GM12878 (cell line): ENCODE data around the gene GGT5. TPM values are rescaled to one million over a fixed set of nuclear protein-coding genes. Genes with fewer than 3 reads are reported as not detected.

ENCODE experiments used
- ATAC-seq: fragments of 200-7000 bp; cut with Tn5 transposase; 3 replicates; pipeline ENCODE4 v1.9.1; 2020; ENCODE audit warnings: mild to moderate bottlenecking, moderate library complexity
- BruUV-seq: library from RNA; stranded (reverse); fragments of 400-500 nt; replicated peaks from 2 replicates; lab custom pipeline; 2021; lab: Mats Ljungman, UMichigan
- CTCF ChIA-PET: fragments of 300-600 bp; sonication (Branson Sonifier 250); formaldehyde crosslinking; extraction: SDS; loops from one replicate; lab custom pipeline; 2021; ENCODE audit warnings: inconsistent platforms; lab: Yijun Ruan, JAX
- POLR2A ChIA-PET: fragments of 350-600 bp; formaldehyde crosslinking; extraction: SDS; loops from one replicate; lab custom pipeline; 2021; ENCODE audit warnings: inconsistent platforms; lab: Charles Lee
- RAD21 ChIA-PET: fragments of 300-600 bp; sonication (Branson Sonifier 250); formaldehyde crosslinking; loops from one replicate; lab custom pipeline; 2023; ENCODE audit warnings: antibody characterized with exemption; ENCODE audit not compliant: unreplicated experiment; lab: Charles Lee
- SMC1A ChIA-PET: fragments of 300-600 bp; sonication (Branson Sonifier 250); formaldehyde crosslinking; loops from one replicate; lab custom pipeline; 2023; ENCODE audit not compliant: unreplicated experiment, uncharacterized antibody; lab: Charles Lee
- DNase-seq: peaks from one replicate; pipeline ENCODE4 v3.0.0-alpha.2; 2011; ENCODE audit warnings: low read depth, low spot score
- FAIRE-seq: peaks from 3 replicates; lab custom pipeline; 2011; peaks lifted over from hg19 to GRCh38; lab: Jason Lieb, UNC
- H2AFZ ChIP-seq: 2 replicates; pipeline ENCODE4 v1.6.0; 2011; ENCODE audit warnings: low read depth, low read length, control low read depth; ENCODE audit not compliant: control insufficient read depth
- H3K27ac ChIP-seq: 2 replicates; pipeline ENCODE4 v1.5.1; 2011; ENCODE audit warnings: control low read depth; ENCODE audit not compliant: control insufficient read depth, insufficient read depth
- H3K27me3 ChIP-seq, 2 experiments: replicated peaks in 1 of 2; 2 replicates each; pipeline versions ENCODE4 v1.6.0 to v1.6.1; 2011; ENCODE audit warnings: low read length in 1 of 2; ENCODE audit not compliant: control insufficient read depth in 2 of 2, insufficient read depth in 2 of 2
- H3K36me3 ChIP-seq, 2 experiments: 2 replicates each; pipeline ENCODE4 v1.5.1; 2011; ENCODE audit warnings: low read length in 1 of 2; ENCODE audit not compliant: control insufficient read depth in 2 of 2, insufficient read depth in 2 of 2
- H3K4me1 ChIP-seq: 2 replicates; pipeline ENCODE4 v1.6.1; 2011; ENCODE audit warnings: mild to moderate bottlenecking, low read length, moderate library complexity, mixed read lengths; ENCODE audit not compliant: control insufficient read depth, insufficient read depth
- H3K4me2 ChIP-seq: 2 replicates; pipeline ENCODE4 v1.6.0; 2011; ENCODE audit warnings: control low read depth; ENCODE audit not compliant: control insufficient read depth, insufficient read depth
- H3K4me3 ChIP-seq: fragments of 200-600 bp; sonication (generic); 2 replicates; pipeline ENCODE4 v1.5.1; 2016
- H3K79me2 ChIP-seq: 2 replicates; pipeline ENCODE4 v1.6.0; 2011; ENCODE audit warnings: low read length; ENCODE audit not compliant: control insufficient read depth, insufficient read depth
- H3K9ac ChIP-seq: 2 replicates; pipeline ENCODE4 v1.8.0; 2011; ENCODE audit warnings: low read length, control low read depth, mixed read lengths; ENCODE audit not compliant: control insufficient read depth, insufficient read depth
- H3K9me3 ChIP-seq: replicated peaks from 3 replicates; pipeline ENCODE4 v1.5.1; 2011; ENCODE audit warnings: mild to moderate bottlenecking, low read length; ENCODE audit not compliant: control insufficient read depth, insufficient read depth
- H4K20me1 ChIP-seq: 2 replicates; pipeline ENCODE4 v1.6.0; 2011; ENCODE audit not compliant: control insufficient read depth, insufficient read depth
- CHD4 ChIP-seq: fragments of 200-600 bp; sonication (generic); IDR thresholded peaks from 2 replicates; pipeline ENCODE4 v1.6.1; 2016; ENCODE audit warnings: mild to moderate bottlenecking
- DPF2 ChIP-seq: fragments of 450-650 bp; IDR thresholded peaks from 2 replicates; pipeline ENCODE4 v1.6.1; 2017; ENCODE audit warnings: mild to moderate bottlenecking
- IKZF1 ChIP-seq: fragments of 450-650 bp; conservative IDR thresholded peaks from 2 replicates; pipeline ENCODE4 v1.6.1; 2017; ENCODE audit warnings: antibody characterized with exemption, mild to moderate bottlenecking
- JUNB ChIP-seq: IDR thresholded peaks from 2 replicates; pipeline ENCODE4 v1.6.1; 2016; ENCODE audit warnings: antibody characterized with exemption, mild to moderate bottlenecking
- MTA3 ChIP-seq: IDR thresholded peaks from 2 replicates; pipeline ENCODE4 v1.6.1; 2012; ENCODE audit warnings: low read length, inconsistent platforms, borderline replicate concordance
- NBN ChIP-seq: fragments of 450-650 bp; IDR thresholded peaks from 2 replicates; pipeline ENCODE4 v1.6.1; 2016
- NFYB ChIP-seq: IDR thresholded peaks from 2 replicates; pipeline ENCODE4 v1.6.1; 2011; ENCODE audit warnings: low read depth, mild to moderate bottlenecking, low read length, improper control_type of control experiment, moderate library complexity; ENCODE audit not compliant: insufficient read depth
- RAD51 ChIP-seq: fragments of 450-650 bp; IDR thresholded peaks from 2 replicates; pipeline ENCODE4 v1.6.1; 2016; ENCODE audit warnings: moderate library complexity, mild to moderate bottlenecking, inconsistent platforms
- SIN3A ChIP-seq: IDR thresholded peaks from 2 replicates; pipeline ENCODE4 v1.6.1; 2012; ENCODE audit warnings: low read depth, low read length, improper control_type of control experiment
- TCF3 ChIP-seq: IDR thresholded peaks from 2 replicates; pipeline ENCODE4 v1.6.1; 2012; ENCODE audit warnings: low read depth, mild to moderate bottlenecking, low read length, borderline replicate concordance; ENCODE audit not compliant: insufficient read depth
- ZZZ3 ChIP-seq: IDR thresholded peaks from 2 replicates; pipeline ENCODE4 v1.6.1; 2011; ENCODE audit warnings: low read depth; ENCODE audit not compliant: control insufficient read depth, insufficient read length
- WGBS: methylation state at CpG from one replicate; pipeline ENCODE4 v1.1.6; 2016; ENCODE audit warnings: low lambda C conversion rate; ENCODE audit not compliant: insufficient replicate concordance, insufficient coverage; ENCODE audit errors: missing lambda C conversion rate; 5-methylcytosine and 5-hydroxymethylcytosine counted together
- in situ Hi-C: fragments of 300-500 bp; cut with MboI; formaldehyde crosslinking; loops from 9 replicates; pipeline ENCODE4 v1.14.3; 2018; ENCODE audit warnings: mixed read lengths
- intact Hi-C: fragments of 100-400 bp; cut with micrococcal nuclease; formaldehyde crosslinking; loops from one replicate; pipeline ENCODE4 v1.14.2; 2022; ENCODE audit not compliant: unreplicated experiment
- polyA plus RNA-seq, 11 experiments: library from polyadenylated mRNA; depleted of rRNA in 4 of 11; unstranded in 6 of 11; stranded (reverse) in 5 of 11; fragments of >200 nt; fragmentation: Nextera tagmentation in 4 of 11; fragmentation: Illumina TruSeq in 1 of 11; extraction: Ambion mirVana in 4 of 11; extraction: Trizol in 1 of 11; gene quantifications; 1 replicate in 1 of 11; 2 replicates in 10 of 11; pipeline versions ENCODE4 v1.2.1 to v1.2.3, GENCODE V29; 2011 to 2016; ENCODE audit warnings: inconsistent platforms in 2 of 11, missing spikeins in 2 of 11, low read depth in 1 of 11
- total RNA-seq, 4 experiments: library from RNA; depleted of rRNA in 3 of 4; stranded (reverse); fragments of >200 nt in 3 of 4; fragmentation: Illumina TruSeq in 1 of 4; extraction: Trizol in 1 of 4; gene quantifications; 2 replicates each; pipeline versions ENCODE4 v1.2.1 to v1.2.3, GENCODE V29; 2013 to 2021
- TF ChIP-seq, protein P1 (sequence below): fragments of 450-650 bp; IDR thresholded peaks from 2 replicates; pipeline ENCODE4 v1.6.1; 2017; ENCODE audit warnings: mild to moderate bottlenecking, moderate library complexity
- TF ChIP-seq, protein P2 (sequence below): IDR thresholded peaks from 2 replicates; pipeline ENCODE4 v1.6.1; 2012; ENCODE audit warnings: mild to moderate bottlenecking, low read depth, low read length
- TF ChIP-seq, protein P3 (sequence below): fragments of 450-650 bp; IDR thresholded peaks from 2 replicates; pipeline ENCODE4 v1.6.1; 2017; ENCODE audit warnings: mild to moderate bottlenecking, low read depth, inconsistent platforms; ENCODE audit not compliant: poor library complexity, severe bottlenecking

GGT5 gene
- total and polyA plus RNA-seq, 10 of the 15 experiments (the other 5 are each of a cell fraction or from before 2014, with no cell fraction given) = 0.34 TPM; not detected in 9

DNA sequence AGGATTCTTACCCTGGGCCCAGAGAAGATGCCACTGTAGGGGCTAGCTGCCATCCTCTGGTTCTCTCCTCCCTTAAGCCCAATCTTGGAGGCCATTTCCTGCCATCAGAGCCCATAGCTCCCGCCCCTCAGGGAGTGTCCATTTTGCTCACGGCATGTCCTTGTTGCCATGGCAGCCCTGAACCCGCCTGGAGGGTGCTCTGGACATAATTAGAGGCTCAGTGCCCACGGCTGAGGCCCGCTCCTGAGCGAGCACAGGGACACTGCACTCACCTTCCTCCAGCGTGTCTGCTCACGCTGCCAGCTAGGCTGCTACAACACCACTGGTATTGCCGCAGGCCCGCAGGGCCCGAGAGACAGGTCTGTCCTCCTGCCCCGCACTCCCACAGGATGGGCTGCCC, 74.7 kb downstream of the GGT5 start:
- Histone ChIP-seq H3K27me3 (no peaks in the 10 kb centered on the region), H4K20me1 (no peaks in the 10 kb centered on the region), H3K4me1 (no peaks in the 10 kb centered on the region), H3K4me2 (no peak overlapping the region), H2AFZ (no peak overlapping the region), H3K36me3 (peaks cover 12 to 26% of the 10 kb centered on the region in 2 experiments; a peak in 3 of 4 replicates), H3K9ac (no peak overlapping the region), H3K27ac (no peak overlapping the region), H3K4me3 (no peak overlapping the region), H3K79me2 (no peaks in the 10 kb centered on the region), H3K9me3 (no peaks in the 10 kb centered on the region)
- ChIA-PET RAD21 (no interaction called here), SMC1A (interaction anchor here (1.0 kb wide), 1 partner anchor 69 kb away, joined by 3 read pairs; no protein-coding TSS in a partner anchor), POLR2A (no interaction called here), CTCF (interaction anchor here (1.6 to 8.9 kb wide), 2 partner anchors 15 to 63 kb away, joined by 3 to 94 read pairs; no protein-coding TSS in a partner anchor)
- ATAC-seq = no peak
- BruUV-seq = no TSS peak
- 96% methylated on average over 12 of the region's 12 CpGs for WGBS
- in situ Hi-C loops (loop anchor here (5.0 kb wide), 1 partner anchor 218 kb away; no protein-coding TSS in a partner anchor), intact Hi-C loops (loop anchor here (10.0 kb wide), 1 partner anchor 215 kb away; no protein-coding TSS in a partner anchor)
- FAIRE-seq = no peak
- no peak for DNase-seq
- TF ChIP-seq, protein P1, sequence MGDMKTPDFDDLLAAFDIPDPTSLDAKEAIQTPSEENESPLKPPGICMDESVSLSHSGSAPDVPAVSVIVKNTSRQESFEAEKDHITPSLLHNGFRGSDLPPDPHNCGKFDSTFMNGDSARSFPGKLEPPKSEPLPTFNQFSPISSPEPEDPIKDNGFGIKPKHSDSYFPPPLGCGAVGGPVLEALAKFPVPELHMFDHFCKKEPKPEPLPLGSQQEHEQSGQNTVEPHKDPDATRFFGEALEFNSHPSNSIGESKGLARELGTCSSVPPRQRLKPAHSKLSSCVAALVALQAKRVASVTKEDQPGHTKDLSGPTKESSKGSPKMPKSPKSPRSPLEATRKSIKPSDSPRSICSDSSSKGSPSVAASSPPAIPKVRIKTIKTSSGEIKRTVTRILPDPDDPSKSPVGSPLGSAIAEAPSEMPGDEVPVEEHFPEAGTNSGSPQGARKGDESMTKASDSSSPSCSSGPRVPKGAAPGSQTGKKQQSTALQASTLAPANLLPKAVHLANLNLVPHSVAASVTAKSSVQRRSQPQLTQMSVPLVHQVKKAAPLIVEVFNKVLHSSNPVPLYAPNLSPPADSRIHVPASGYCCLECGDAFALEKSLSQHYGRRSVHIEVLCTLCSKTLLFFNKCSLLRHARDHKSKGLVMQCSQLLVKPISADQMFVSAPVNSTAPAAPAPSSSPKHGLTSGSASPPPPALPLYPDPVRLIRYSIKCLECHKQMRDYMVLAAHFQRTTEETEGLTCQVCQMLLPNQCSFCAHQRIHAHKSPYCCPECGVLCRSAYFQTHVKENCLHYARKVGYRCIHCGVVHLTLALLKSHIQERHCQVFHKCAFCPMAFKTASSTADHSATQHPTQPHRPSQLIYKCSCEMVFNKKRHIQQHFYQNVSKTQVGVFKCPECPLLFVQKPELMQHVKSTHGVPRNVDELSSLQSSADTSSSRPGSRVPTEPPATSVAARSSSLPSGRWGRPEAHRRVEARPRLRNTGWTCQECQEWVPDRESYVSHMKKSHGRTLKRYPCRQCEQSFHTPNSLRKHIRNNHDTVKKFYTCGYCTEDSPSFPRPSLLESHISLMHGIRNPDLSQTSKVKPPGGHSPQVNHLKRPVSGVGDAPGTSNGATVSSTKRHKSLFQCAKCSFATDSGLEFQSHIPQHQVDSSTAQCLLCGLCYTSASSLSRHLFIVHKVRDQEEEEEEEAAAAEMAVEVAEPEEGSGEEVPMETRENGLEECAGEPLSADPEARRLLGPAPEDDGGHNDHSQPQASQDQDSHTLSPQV = no peak
- TF ChIP-seq RAD51 (no peak), MTA3 (no peak), CHD4 (no peak), ZZZ3 (no peak), NFYB (no peak), TCF3 (no peak), DPF2 (no peak), SIN3A (no peak), IKZF1 (no peak), NBN (no peak), JUNB (no peak)
- TF ChIP-seq, protein P2, sequence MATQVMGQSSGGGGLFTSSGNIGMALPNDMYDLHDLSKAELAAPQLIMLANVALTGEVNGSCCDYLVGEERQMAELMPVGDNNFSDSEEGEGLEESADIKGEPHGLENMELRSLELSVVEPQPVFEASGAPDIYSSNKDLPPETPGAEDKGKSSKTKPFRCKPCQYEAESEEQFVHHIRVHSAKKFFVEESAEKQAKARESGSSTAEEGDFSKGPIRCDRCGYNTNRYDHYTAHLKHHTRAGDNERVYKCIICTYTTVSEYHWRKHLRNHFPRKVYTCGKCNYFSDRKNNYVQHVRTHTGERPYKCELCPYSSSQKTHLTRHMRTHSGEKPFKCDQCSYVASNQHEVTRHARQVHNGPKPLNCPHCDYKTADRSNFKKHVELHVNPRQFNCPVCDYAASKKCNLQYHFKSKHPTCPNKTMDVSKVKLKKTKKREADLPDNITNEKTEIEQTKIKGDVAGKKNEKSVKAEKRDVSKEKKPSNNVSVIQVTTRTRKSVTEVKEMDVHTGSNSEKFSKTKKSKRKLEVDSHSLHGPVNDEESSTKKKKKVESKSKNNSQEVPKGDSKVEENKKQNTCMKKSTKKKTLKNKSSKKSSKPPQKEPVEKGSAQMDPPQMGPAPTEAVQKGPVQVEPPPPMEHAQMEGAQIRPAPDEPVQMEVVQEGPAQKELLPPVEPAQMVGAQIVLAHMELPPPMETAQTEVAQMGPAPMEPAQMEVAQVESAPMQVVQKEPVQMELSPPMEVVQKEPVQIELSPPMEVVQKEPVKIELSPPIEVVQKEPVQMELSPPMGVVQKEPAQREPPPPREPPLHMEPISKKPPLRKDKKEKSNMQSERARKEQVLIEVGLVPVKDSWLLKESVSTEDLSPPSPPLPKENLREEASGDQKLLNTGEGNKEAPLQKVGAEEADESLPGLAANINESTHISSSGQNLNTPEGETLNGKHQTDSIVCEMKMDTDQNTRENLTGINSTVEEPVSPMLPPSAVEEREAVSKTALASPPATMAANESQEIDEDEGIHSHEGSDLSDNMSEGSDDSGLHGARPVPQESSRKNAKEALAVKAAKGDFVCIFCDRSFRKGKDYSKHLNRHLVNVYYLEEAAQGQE = no peak
- TF ChIP-seq, protein P3, sequence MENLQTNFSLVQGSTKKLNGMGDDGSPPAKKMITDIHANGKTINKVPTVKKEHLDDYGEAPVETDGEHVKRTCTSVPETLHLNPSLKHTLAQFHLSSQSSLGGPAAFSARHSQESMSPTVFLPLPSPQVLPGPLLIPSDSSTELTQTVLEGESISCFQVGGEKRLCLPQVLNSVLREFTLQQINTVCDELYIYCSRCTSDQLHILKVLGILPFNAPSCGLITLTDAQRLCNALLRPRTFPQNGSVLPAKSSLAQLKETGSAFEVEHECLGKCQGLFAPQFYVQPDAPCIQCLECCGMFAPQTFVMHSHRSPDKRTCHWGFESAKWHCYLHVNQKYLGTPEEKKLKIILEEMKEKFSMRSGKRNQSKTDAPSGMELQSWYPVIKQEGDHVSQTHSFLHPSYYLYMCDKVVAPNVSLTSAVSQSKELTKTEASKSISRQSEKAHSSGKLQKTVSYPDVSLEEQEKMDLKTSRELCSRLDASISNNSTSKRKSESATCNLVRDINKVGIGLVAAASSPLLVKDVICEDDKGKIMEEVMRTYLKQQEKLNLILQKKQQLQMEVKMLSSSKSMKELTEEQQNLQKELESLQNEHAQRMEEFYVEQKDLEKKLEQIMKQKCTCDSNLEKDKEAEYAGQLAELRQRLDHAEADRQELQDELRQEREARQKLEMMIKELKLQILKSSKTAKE = no peak
